Effector memory CD4-positive, alpha-beta T cell (primary cell): ENCODE measurements around the gene ARAP3.

ENCODE experiments used
- DNase-seq, 3 donors: peaks; one replicate each; pipeline ENCODE4 v3.0.0-alpha.2; 2020
- H3K27ac ChIP-seq: 2 replicates; pipeline ENCODE4 v1.7.0; 2013; ENCODE audit warnings: mild to moderate bottlenecking, low read length, moderate library complexity; ENCODE audit not compliant: insufficient read depth, poor library complexity, severe bottlenecking
- H3K27me3 ChIP-seq: replicated peaks from 2 replicates; pipeline ENCODE4 v1.7.0; 2013; ENCODE audit warnings: mild to moderate bottlenecking, low read length; ENCODE audit not compliant: insufficient read depth, control insufficient read depth, poor library complexity, severe bottlenecking
- H3K36me3 ChIP-seq: 2 replicates; pipeline ENCODE4 v1.7.0; 2013; ENCODE audit warnings: mild to moderate bottlenecking, low read length, moderate library complexity; ENCODE audit not compliant: control insufficient read depth, insufficient read depth
- H3K4me1 ChIP-seq: 2 replicates; pipeline ENCODE4 v1.7.0; 2013; ENCODE audit warnings: low read length, mild to moderate bottlenecking; ENCODE audit not compliant: control insufficient read depth, insufficient read depth, poor library complexity, severe bottlenecking
- H3K4me3 ChIP-seq: 2 replicates; pipeline ENCODE4 v1.7.0; 2013; ENCODE audit warnings: low read length, low read depth, mild to moderate bottlenecking; ENCODE audit not compliant: insufficient read depth, poor library complexity, severe bottlenecking
- H3K9me3 ChIP-seq: 2 replicates; pipeline ENCODE4 v1.7.0; 2013; ENCODE audit warnings: mild to moderate bottlenecking, low read length, moderate library complexity; ENCODE audit not compliant: control insufficient read depth

The ARAP3 gene

GRCh38 chr5:141635646-141636045, 46.4 kb downstream of the ARAP3 start:
- peaks cover 28% of the 10 kb centered on the region for H3K4me1 ChIP-seq
- DNase-seq = no peak
- H3K4me3 ChIP-seq = peak overlapping the region; percentile 98
- H3K9me3 ChIP-seq = no peaks in the 10 kb centered on the region
- peaks cover 12% of the 10 kb centered on the region for H3K36me3 ChIP-seq
- peak overlapping the region; percentile 78 for H3K27ac ChIP-seq
- no peaks in the 10 kb centered on the region for H3K27me3 ChIP-seq

GRCh38 chr5:141634720-141635119, 47.3 kb downstream of the ARAP3 start:
- no peaks in the 10 kb centered on the region for H3K27me3 ChIP-seq
- peaks cover 28% of the 10 kb centered on the region for H3K4me1 ChIP-seq
- H3K9me3 ChIP-seq = no peaks in the 10 kb centered on the region
- no peak overlapping the region for H3K4me3 ChIP-seq
- H3K36me3 ChIP-seq = peaks cover 17% of the 10 kb centered on the region
- no peak for DNase-seq
- no peak overlapping the region for H3K27ac ChIP-seq

- H3K9me3 ChIP-seq = no peaks in the 10 kb centered on the region
- H3K27ac ChIP-seq = no peak overlapping the region
- no peak for DNase-seq
- peaks cover 28% of the 10 kb centered on the region for H3K4me1 ChIP-seq
- no peaks in the 10 kb centered on the region for H3K27me3 ChIP-seq
- no peak overlapping the region for H3K4me3 ChIP-seq
- peaks cover 18% of the 10 kb centered on the region for H3K36me3 ChIP-seq
Observed at GRCh38 chr5:141633871-141634561, 48.0 kb downstream of the ARAP3 start.

GRCh38 chr5:141632650-141633049, 49.4 kb downstream of the ARAP3 start:
- H3K4me1 ChIP-seq = peaks cover 21% of the 10 kb centered on the region
- no peak for DNase-seq
- H3K27me3 ChIP-seq = no peaks in the 10 kb centered on the region
- H3K27ac ChIP-seq = no peak overlapping the region
- H3K4me3 ChIP-seq = no peak overlapping the region
- H3K36me3 ChIP-seq = peaks cover 31% of the 10 kb centered on the region
- no peaks in the 10 kb centered on the region for H3K9me3 ChIP-seq

GRCh38 chr5:141630570-141631140, 51.4 kb downstream of the ARAP3 start:
- no peak overlapping the region for H3K4me3 ChIP-seq
- peaks cover 14% of the 10 kb centered on the region for H3K4me1 ChIP-seq
- DNase-seq = no peak
- H3K9me3 ChIP-seq = no peaks in the 10 kb centered on the region
- no peak overlapping the region for H3K27ac ChIP-seq
- no peaks in the 10 kb centered on the region for H3K27me3 ChIP-seq
- H3K36me3 ChIP-seq = peaks cover 44% of the 10 kb centered on the region

- no peak overlapping the region for H3K4me3 ChIP-seq
- no peak overlapping the region for H3K27ac ChIP-seq
- DNase-seq = no peak
- H3K4me1 ChIP-seq = no peaks in the 10 kb centered on the region
- H3K27me3 ChIP-seq = no peaks in the 10 kb centered on the region
- H3K9me3 ChIP-seq = no peaks in the 10 kb centered on the region
- H3K36me3 ChIP-seq = peaks cover 61% of the 10 kb centered on the region
Observed at GRCh38 chr5:141628175-141628788, 53.7 kb downstream of the ARAP3 start.

GRCh38 chr5:141623611-141624010, 58.4 kb downstream of the ARAP3 start:
- no peak overlapping the region for H3K27ac ChIP-seq
- no peak overlapping the region for H3K4me3 ChIP-seq
- H3K4me1 ChIP-seq = no peaks in the 10 kb centered on the region
- DNase-seq = no peak
- no peaks in the 10 kb centered on the region for H3K9me3 ChIP-seq
- H3K36me3 ChIP-seq = peaks cover 53% of the 10 kb centered on the region
- H3K27me3 ChIP-seq = no peaks in the 10 kb centered on the region

GRCh38 chr5:141623186-141623585, 58.8 kb downstream of the ARAP3 start:
- Histone ChIP-seq H3K4me3 (no peak overlapping the region), H3K27me3 (no peaks in the 10 kb centered on the region), H3K36me3 (peaks cover 49% of the 10 kb centered on the region), H3K27ac (no peak overlapping the region), H3K9me3 (no peaks in the 10 kb centered on the region), H3K4me1 (no peaks in the 10 kb centered on the region)
- no peak for DNase-seq

- DNase-seq = peak; percentile 96 to 97 (median 97)
- Histone ChIP-seq H3K4me3 (peak within 1 kb of the TSS; percentile 95), H3K36me3 (peaks cover 18% of the 10 kb centered on the region), H3K9me3 (no peaks in the 10 kb centered on the region), H3K4me1 (peaks cover 17% of the 10 kb centered on the region), H3K27ac (peak within 1 kb of the TSS; percentile 90), H3K27me3 (no peaks in the 10 kb centered on the region)
Observed at GRCh38 chr5:141618804-141619554, 63.1 kb downstream of the ARAP3 start, which contains the start of gene DIAPH1. DIAPH1 (minus strand) TSS chr5:141619000; CDS start chr5:141618914, 86 bp downstream.
